Gastroesophageal sphincter (tissue), 4 donors: Measurements from ENCODE around the gene GPR17. TPM values are rescaled to one million over a fixed set of nuclear protein-coding genes. Genes with fewer than 3 reads are reported as not detected.

Experiments
- ATAC-seq: fragments of 150-250 bp; one replicate; pipeline ENCODE4 v1.9.1; 2016; ENCODE audit warnings: mild to moderate bottlenecking, moderate library complexity
- H3K27ac ChIP-seq, 4 donors: fragments of 200-600 bp; sonication (generic) in 3 of 4; 1 replicate in 3 of 4; 2 replicates in 1 of 4; pipeline ENCODE4 v1.5.1; 2016 to 2019
- H3K27me3 ChIP-seq: fragments of 200-600 bp; sonication (generic); one replicate; pipeline ENCODE4 v1.5.1; 2019
- H3K36me3 ChIP-seq, 2 donors: fragments of 200-600 bp; sonication (generic); one replicate each; pipeline ENCODE4 v1.5.1; 2019; ENCODE audit warnings: control low read depth in 1 of 2
- H3K4me1 ChIP-seq, 3 donors: fragments of 200-600 bp; sonication (generic); 1 replicate in 2 of 3; 2 replicates in 1 of 3; pipeline ENCODE4 v1.5.1; 2016 to 2019; ENCODE audit warnings: control low read depth in 2 of 3
- H3K4me3 ChIP-seq, 2 donors: fragments of 200-600 bp; sonication (generic); one replicate each; pipeline ENCODE4 v1.5.1; 2019; ENCODE audit warnings: mild to moderate bottlenecking in 1 of 2, moderate library complexity in 1 of 2
- H3K9me3 ChIP-seq, 3 donors: fragments of 200-600 bp; sonication (generic); one replicate each; pipeline ENCODE4 v1.5.1; 2017 to 2019; ENCODE audit warnings: control low read depth in 2 of 3
- CTCF ChIP-seq, 4 experiments: fragments of 200-600 bp in 2 of 4; fragments of 450-650 bp in 2 of 4; sonication (generic) in 1 of 4; IDR thresholded peaks; one replicate each; pipeline ENCODE4 v1.5.1; 2017 to 2019; ENCODE audit warnings: antibody characterized with exemption in 4 of 4, mild to moderate bottlenecking in 2 of 4, moderate library complexity in 2 of 4
- EP300 ChIP-seq: sonication (generic); formaldehyde crosslinking; IDR thresholded peaks from one replicate; pipeline ENCODE4 v1.6.1; 2017; ENCODE audit warnings: antibody characterized with exemption, mild to moderate bottlenecking
- POLR2A ChIP-seq, 2 donors: fragments of 450-650 bp; IDR thresholded peaks; one replicate each; pipeline ENCODE4 v1.6.1; 2017; ENCODE audit warnings: antibody characterized with exemption in 2 of 2, mild to moderate bottlenecking in 2 of 2, moderate library complexity in 1 of 2
- POLR2AphosphoS5 ChIP-seq: sonication (generic); formaldehyde crosslinking; IDR thresholded peaks from one replicate; pipeline ENCODE4 v1.6.1; 2017; ENCODE audit warnings: antibody characterized with exemption
- WGBS, 2 donors: methylation state at CpG; one replicate each; pipeline ENCODE4 v1.1.5; 2018; ENCODE audit warnings: low coverage in 1 of 2; 5-methylcytosine and 5-hydroxymethylcytosine counted together
- total RNA-seq, 4 donors: library from RNA; depleted of rRNA; stranded (reverse); fragments of >200 nt; gene quantifications; one replicate each; pipeline ENCODE4 v1.1.0, GENCODE V29; 2016

GPR17 gene
- total RNA-seq, 4 donors from 2014 or later, result 0.35 TPM; not detected in 3

- TF ChIP-seq EP300, result no peak
- no peak for TF ChIP-seq POLR2AphosphoS5
- no peak for TF ChIP-seq POLR2A (IDR thresholded peaks at IDR 0.05)
- TF ChIP-seq CTCF (IDR thresholded peaks at IDR 0.05), result no peak
- Histone ChIP-seq H3K36me3 (no peaks in the 10 kb centered on the region), H3K9me3 (no peaks in the 10 kb centered on the region), H3K4me1 (peaks cover 0 to 82% (median 34%) of the 10 kb centered on the region in 3 donors), H3K27me3 (peaks cover 7% of the 10 kb centered on the region), H3K27ac (peak overlapping the region in 3 of 4 donors; percentile 81 to 87 (median 83)), H3K4me3 (no peak overlapping the region)
- ATAC-seq, result no peak
- WGBS, 2 donors, result 40 to 52% methylated on average over 2 to 6 of the region's 25 CpGs
Observed at GRCh38 chr2:127632592-127633489, 13.1 kb upstream of the GPR17 start.

DNA sequence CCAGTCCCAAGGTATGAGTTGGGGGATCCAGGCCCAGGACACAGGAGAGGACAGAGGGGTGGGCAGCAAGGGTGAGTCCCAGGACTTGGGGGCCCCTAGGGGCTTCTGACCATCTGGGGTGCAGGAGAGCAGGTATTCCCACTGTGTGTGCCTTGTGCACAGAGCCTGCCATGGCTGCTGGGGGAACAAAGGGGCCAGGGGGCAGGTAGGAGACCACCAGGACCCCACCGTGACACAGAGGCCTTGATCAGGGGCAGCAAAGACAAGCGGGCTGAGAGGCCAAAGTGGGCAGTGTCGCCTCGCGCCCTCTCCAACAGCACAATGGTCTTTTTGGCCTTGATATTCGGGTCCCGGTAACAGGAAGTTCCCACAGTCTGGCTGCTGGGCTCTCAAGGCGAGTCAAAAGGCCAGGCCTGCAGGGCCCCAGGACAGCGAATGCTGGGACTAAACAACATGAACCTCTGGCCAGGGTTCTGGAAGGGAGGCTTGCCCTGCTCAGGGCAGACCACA lies 12.3 kb upstream of the GPR17 start:
- Histone ChIP-seq H3K27me3 (peaks cover 5% of the 10 kb centered on the region), H3K4me1 (peaks cover 0 to 89% (median 42%) of the 10 kb centered on the region in 3 donors)
- no CpG with 5 or more reads among the region's 9 CpGs for WGBS, 2 donors

DNA sequence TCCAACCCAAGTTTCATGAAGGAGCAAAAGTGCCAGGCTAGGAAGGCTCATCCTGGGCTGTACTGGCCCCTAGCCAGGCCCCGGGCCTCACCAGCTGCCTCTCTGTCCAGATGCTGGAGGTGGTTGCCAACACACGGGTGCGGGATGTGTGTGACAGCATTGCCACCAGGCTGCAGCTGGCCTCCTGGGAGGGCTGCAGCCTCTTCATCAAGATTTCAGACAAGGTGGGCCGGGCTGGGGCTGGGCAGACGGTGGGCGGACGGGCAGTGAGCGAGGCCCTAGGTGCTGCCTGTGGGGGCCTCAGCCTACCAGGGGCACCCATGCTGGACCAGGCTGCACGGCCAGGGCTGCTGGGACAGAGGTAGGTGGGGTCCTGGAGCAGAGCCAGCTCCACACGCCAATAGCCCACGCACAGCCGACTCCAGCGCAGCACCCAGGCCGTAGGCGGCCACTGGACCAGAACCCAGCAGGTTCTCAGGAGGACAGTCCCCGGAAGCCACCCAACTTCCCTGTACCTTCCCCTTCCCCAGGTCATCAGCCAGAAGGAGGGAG lies 11.8 kb upstream of the GPR17 start:
- no peak overlapping the region for H3K4me3 ChIP-seq
- peaks cover 0 to 8% of the 10 kb centered on the region in 2 donors for H3K36me3 ChIP-seq
- 60% methylated on average over 1 of the region's 16 CpGs; no CpG with 5 or more reads in 1 of the 2 donors for WGBS, 2 donors
- H3K9me3 ChIP-seq, result no peaks in the 10 kb centered on the region
- ATAC-seq, result no peak
- H3K4me1 ChIP-seq, result peaks cover 0 to 93% (median 42%) of the 10 kb centered on the region in 3 donors
- TF ChIP-seq POLR2A (IDR thresholded peaks at IDR 0.05) (peak in 1 of 2 donors; percentile 13), EP300 (no peak), CTCF (IDR thresholded peaks at IDR 0.05) (no peak), POLR2AphosphoS5 (peak; percentile 59)
- peak overlapping the region in 3 of 4 donors; percentile 81 to 87 (median 83) for H3K27ac ChIP-seq
- H3K27me3 ChIP-seq, result no peaks in the 10 kb centered on the region

More for the DNA sequence above, 12.3 kb upstream of the GPR17 start:
- Histone ChIP-seq H3K36me3 (peaks cover 0 to 3% of the 10 kb centered on the region in 2 donors), H3K27ac (peak overlapping the region in 3 of 4 donors; percentile 81 to 87 (median 83)), H3K9me3 (no peaks in the 10 kb centered on the region), H3K4me3 (no peak overlapping the region)
- ATAC-seq, result no peak
- no peak for TF ChIP-seq EP300
- TF ChIP-seq POLR2A (IDR thresholded peaks at IDR 0.05), result no peak
- TF ChIP-seq POLR2AphosphoS5, result no peak

GRCh38 chr2:127634626-127635379 lies 11.2 kb upstream of the GPR17 start:
- 91% methylated on average over 4 of the region's 17 CpGs; no CpG with 5 or more reads in 1 of the 2 donors for WGBS, 2 donors
- Histone ChIP-seq H3K9me3 (no peaks in the 10 kb centered on the region), H3K27me3 (no peaks in the 10 kb centered on the region), H3K36me3 (peaks cover 0 to 15% of the 10 kb centered on the region in 2 donors), H3K27ac (peak overlapping the region in 3 of 4 donors; percentile 81 to 87 (median 83)), H3K4me1 (peaks cover 0 to 93% (median 42%) of the 10 kb centered on the region in 3 donors), H3K4me3 (no peak overlapping the region)
- no peak for ATAC-seq
- TF ChIP-seq CTCF (IDR thresholded peaks at IDR 0.05), result no peak
- no peak for TF ChIP-seq POLR2A (IDR thresholded peaks at IDR 0.05)
- TF ChIP-seq POLR2AphosphoS5, result no peak
- TF ChIP-seq EP300, result no peak
